Ishikawa (cell line): Measurements from ENCODE around the gene ZNF865.

Experiments used
- CEBPB ChIP-seq: IDR thresholded peaks from 2 replicates; pipeline ENCODE4 v1.6.1; 2012
- CREB1 ChIP-seq: IDR thresholded peaks from 2 replicates; pipeline ENCODE4 v1.6.1; 2012; ENCODE audit warnings: low read depth
- EGR1 ChIP-seq: IDR thresholded peaks from 2 replicates; pipeline ENCODE4 v1.6.1; 2012
- EP300 ChIP-seq: IDR thresholded peaks from 2 replicates; pipeline ENCODE4 v1.6.1; 2012; ENCODE audit warnings: borderline replicate concordance
- RAD21 ChIP-seq: IDR thresholded peaks from 2 replicates; pipeline ENCODE4 v1.6.1; 2012; ENCODE audit warnings: low read depth
- TAF1 ChIP-seq: IDR thresholded peaks from 2 replicates; pipeline ENCODE4 v1.6.1; 2012; ENCODE audit warnings: low read depth, mild to moderate bottlenecking
- TCF12 ChIP-seq: IDR thresholded peaks from 2 replicates; pipeline ENCODE4 v1.6.1; 2012; ENCODE audit warnings: low read depth
- YY1 ChIP-seq: IDR thresholded peaks from 2 replicates; pipeline ENCODE4 v1.6.1; 2012; ENCODE audit warnings: low read depth
- ZBTB7A ChIP-seq: IDR thresholded peaks from 2 replicates; pipeline ENCODE4 v1.6.1; 2012; ENCODE audit warnings: low read depth
- TF ChIP-seq, protein P1 (sequence below): IDR thresholded peaks from 2 replicates; pipeline ENCODE4 v1.6.1; 2012
- TF ChIP-seq, protein P2 (sequence below): IDR thresholded peaks from 2 replicates; pipeline ENCODE4 v1.6.1; 2012
- TF ChIP-seq, protein P3 (sequence below): IDR thresholded peaks from 2 replicates; pipeline ENCODE4 v1.6.1; 2012; ENCODE audit warnings: low read depth, mild to moderate bottlenecking

DNA sequence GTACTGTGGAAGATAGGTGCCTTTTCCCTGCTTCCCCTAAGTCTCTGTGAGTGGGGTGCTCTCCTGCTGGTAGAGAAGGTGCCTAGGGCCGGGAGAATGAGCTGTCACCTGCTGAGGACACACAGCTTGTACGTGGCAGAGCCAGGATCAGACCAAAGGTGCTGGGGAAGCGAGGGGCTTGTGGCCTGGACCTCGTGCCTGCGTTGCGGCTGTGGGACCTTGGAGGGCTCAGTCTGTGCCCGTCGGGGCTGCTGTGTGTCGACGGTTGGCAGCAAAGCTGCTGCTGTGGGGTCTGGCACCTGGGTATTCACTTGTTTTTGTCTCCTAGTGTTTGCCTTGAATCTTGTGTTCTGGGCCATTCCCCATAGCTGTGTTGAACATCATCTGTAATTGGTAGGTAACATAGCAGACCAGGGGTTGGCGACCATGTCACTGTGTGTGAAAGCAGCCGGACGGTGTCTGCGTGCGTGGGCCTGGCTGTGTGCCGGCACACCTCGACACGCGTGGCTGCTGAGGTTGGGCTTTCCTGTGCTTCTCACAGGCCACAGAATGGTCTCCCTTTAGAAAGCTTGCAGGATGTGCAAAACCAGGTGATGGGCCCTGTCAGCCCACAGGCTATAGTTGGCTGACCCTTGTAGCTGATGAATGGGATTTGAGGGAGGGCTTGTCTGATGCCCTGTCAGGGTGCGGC is 58.5 kb downstream of the ZNF865 start:
- TF ChIP-seq YY1 (no peak), TAF1 (no peak), EGR1 (no peak), TCF12 (no peak), ZBTB7A (no peak), CREB1 (no peak), RAD21 (no peak), EP300 (no peak), CEBPB (no peak)
- TF ChIP-seq, protein P1, sequence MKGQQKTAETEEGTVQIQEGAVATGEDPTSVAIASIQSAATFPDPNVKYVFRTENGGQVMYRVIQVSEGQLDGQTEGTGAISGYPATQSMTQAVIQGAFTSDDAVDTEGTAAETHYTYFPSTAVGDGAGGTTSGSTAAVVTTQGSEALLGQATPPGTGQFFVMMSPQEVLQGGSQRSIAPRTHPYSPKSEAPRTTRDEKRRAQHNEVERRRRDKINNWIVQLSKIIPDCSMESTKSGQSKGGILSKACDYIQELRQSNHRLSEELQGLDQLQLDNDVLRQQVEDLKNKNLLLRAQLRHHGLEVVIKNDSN: no peak
- TF ChIP-seq, protein P2, sequence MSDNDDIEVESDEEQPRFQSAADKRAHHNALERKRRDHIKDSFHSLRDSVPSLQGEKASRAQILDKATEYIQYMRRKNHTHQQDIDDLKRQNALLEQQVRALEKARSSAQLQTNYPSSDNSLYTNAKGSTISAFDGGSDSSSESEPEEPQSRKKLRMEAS: no peak
- TF ChIP-seq, protein P3, sequence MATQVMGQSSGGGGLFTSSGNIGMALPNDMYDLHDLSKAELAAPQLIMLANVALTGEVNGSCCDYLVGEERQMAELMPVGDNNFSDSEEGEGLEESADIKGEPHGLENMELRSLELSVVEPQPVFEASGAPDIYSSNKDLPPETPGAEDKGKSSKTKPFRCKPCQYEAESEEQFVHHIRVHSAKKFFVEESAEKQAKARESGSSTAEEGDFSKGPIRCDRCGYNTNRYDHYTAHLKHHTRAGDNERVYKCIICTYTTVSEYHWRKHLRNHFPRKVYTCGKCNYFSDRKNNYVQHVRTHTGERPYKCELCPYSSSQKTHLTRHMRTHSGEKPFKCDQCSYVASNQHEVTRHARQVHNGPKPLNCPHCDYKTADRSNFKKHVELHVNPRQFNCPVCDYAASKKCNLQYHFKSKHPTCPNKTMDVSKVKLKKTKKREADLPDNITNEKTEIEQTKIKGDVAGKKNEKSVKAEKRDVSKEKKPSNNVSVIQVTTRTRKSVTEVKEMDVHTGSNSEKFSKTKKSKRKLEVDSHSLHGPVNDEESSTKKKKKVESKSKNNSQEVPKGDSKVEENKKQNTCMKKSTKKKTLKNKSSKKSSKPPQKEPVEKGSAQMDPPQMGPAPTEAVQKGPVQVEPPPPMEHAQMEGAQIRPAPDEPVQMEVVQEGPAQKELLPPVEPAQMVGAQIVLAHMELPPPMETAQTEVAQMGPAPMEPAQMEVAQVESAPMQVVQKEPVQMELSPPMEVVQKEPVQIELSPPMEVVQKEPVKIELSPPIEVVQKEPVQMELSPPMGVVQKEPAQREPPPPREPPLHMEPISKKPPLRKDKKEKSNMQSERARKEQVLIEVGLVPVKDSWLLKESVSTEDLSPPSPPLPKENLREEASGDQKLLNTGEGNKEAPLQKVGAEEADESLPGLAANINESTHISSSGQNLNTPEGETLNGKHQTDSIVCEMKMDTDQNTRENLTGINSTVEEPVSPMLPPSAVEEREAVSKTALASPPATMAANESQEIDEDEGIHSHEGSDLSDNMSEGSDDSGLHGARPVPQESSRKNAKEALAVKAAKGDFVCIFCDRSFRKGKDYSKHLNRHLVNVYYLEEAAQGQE: no peak
